ENCODE data around the gene PROM1. TPM values are rescaled to one million over a fixed set of nuclear protein-coding genes. Genes with fewer than 3 reads are reported as not detected.

The PROM1 gene
- total RNA-seq, 1 donor from 2014 or later = not detected

- Histone ChIP-seq H3K27ac (no peak overlapping the region), H3K4me1 (no peaks in the 10 kb centered on the region), H3K4me3 (no peak overlapping the region), H3K36me3 (no peaks in the 10 kb centered on the region), H3K27me3 (no peaks in the 10 kb centered on the region), H3K9me3 (no peaks in the 10 kb centered on the region)
- intact Hi-C loops (cut with DNase I) = loop anchor here (10.0 kb wide), 1 partner anchor 109 kb away; no protein-coding TSS in a partner anchor
- TF ChIP-seq CTCF (IDR thresholded peaks at IDR 0.05) (no peak), POLR2A (IDR thresholded peaks at IDR 0.05) (no peak)
- no peak for DNase-seq (ENCODE audit: extremely low spot score in 2 of 2)
Observed at GRCh38 chr4:16055471-16055870, 28.4 kb downstream of the PROM1 start.

GRCh38 chr4:16052939-16053338, 30.9 kb downstream of the PROM1 start:
- TF ChIP-seq POLR2A (IDR thresholded peaks at IDR 0.05) (no peak), POLR2AphosphoS5 (IDR thresholded peaks at IDR 0.05; ENCODE audit: insufficient read depth in 1 of 2, low read depth in 1 of 2) (no peak), CTCF (IDR thresholded peaks at IDR 0.05) (no peak)
- H3K36me3 ChIP-seq = no peaks in the 10 kb centered on the region

GRCh38 chr4:16051980-16052379, 31.8 kb downstream of the PROM1 start:
- intact Hi-C loops (cut with DNase I) = loop anchor here (10.0 kb wide), 1 partner anchor 113 kb away; no protein-coding TSS in a partner anchor
- Histone ChIP-seq H3K4me3 (no peak overlapping the region), H3K36me3 (no peaks in the 10 kb centered on the region), H3K27ac (no peak overlapping the region), H3K27me3 (no peaks in the 10 kb centered on the region), H3K4me1 (no peaks in the 10 kb centered on the region), H3K9me3 (no peaks in the 10 kb centered on the region)
- no peak for DNase-seq (ENCODE audit: extremely low spot score in 2 of 2)
- TF ChIP-seq POLR2A (IDR thresholded peaks at IDR 0.05) = no peak
- no peak for TF ChIP-seq POLR2AphosphoS5 (IDR thresholded peaks at IDR 0.05; ENCODE audit: insufficient read depth in 1 of 2, low read depth in 1 of 2)
- TF ChIP-seq CTCF (IDR thresholded peaks at IDR 0.05) = no peak

More at GRCh38 chr4:16052939-16053338, 30.9 kb downstream of the PROM1 start:
- Histone ChIP-seq H3K4me1 (no peaks in the 10 kb centered on the region), H3K27me3 (no peaks in the 10 kb centered on the region), H3K4me3 (no peak overlapping the region), H3K27ac (no peak overlapping the region), H3K9me3 (no peaks in the 10 kb centered on the region)
- intact Hi-C loops (cut with DNase I) = loop anchor here (10.0 kb wide), 1 partner anchor 112 kb away; no protein-coding TSS in a partner anchor
- DNase-seq (ENCODE audit: extremely low spot score in 2 of 2) = no peak

GRCh38 chr4:16051132-16051531, 32.7 kb downstream of the PROM1 start:
- no peak for DNase-seq (ENCODE audit: extremely low spot score in 2 of 2)
- Histone ChIP-seq H3K9me3 (no peaks in the 10 kb centered on the region), H3K27me3 (no peaks in the 10 kb centered on the region), H3K27ac (no peak overlapping the region), H3K4me1 (no peaks in the 10 kb centered on the region), H3K4me3 (no peak overlapping the region), H3K36me3 (no peaks in the 10 kb centered on the region)
- intact Hi-C loops (cut with DNase I) = loop anchor here (10.0 kb wide), 1 partner anchor 114 kb away; no protein-coding TSS in a partner anchor
- TF ChIP-seq POLR2A (IDR thresholded peaks at IDR 0.05) (no peak), CTCF (IDR thresholded peaks at IDR 0.05) (no peak), POLR2AphosphoS5 (IDR thresholded peaks at IDR 0.05; ENCODE audit: insufficient read depth in 1 of 2, low read depth in 1 of 2) (no peak)

DNA sequence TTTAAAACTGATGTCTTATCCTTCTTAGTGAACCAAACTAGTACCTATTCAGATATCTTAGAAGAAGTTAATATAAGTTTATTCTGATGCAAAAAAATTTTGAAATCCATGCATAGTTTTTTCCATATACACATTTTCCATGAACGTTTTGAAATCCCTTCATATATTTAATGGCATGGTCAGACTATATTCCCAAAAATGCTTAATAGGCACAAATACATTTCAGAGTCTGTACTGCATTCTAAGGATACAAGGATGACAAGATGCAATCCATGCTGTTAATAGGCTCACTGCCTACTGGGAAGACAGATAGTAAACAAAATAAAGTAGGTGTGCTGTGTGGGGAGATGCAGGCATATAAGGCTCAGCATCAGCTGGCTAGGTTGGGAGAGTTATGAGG, 33.2 kb downstream of the PROM1 start:
- Histone ChIP-seq H3K9me3 (no peaks in the 10 kb centered on the region), H3K27me3 (no peaks in the 10 kb centered on the region), H3K4me1 (no peaks in the 10 kb centered on the region), H3K27ac (no peak overlapping the region), H3K4me3 (no peak overlapping the region), H3K36me3 (no peaks in the 10 kb centered on the region)
- DNase-seq (ENCODE audit: extremely low spot score in 2 of 2) = no peak
- TF ChIP-seq POLR2AphosphoS5 (IDR thresholded peaks at IDR 0.05; ENCODE audit: insufficient read depth in 1 of 2, low read depth in 1 of 2) (no peak), CTCF (IDR thresholded peaks at IDR 0.05) (no peak), POLR2A (IDR thresholded peaks at IDR 0.05) (no peak)
- intact Hi-C loops (cut with DNase I) = loop anchor here (10.0 kb wide), 1 partner anchor 114 kb away; no protein-coding TSS in a partner anchor
